Testis (tissue), 2 donors: ENCODE results near the gene ADNP2.

Experiments used
- POLR2A ChIP-seq: fragments of 450-650 bp; IDR thresholded peaks from one replicate; pipeline ENCODE4 v1.6.1; 2017; ENCODE audit warnings: antibody characterized with exemption, mild to moderate bottlenecking, moderate library complexity
- TF ChIP-seq, protein P1 (sequence below), 3 experiments: fragments of 450-650 bp in 2 of 3; fragments of 200-600 bp in 1 of 3; sonication (generic) in 1 of 3; IDR thresholded peaks; one replicate each; pipeline ENCODE4 v1.5.1; 2016 to 2019; ENCODE audit warnings: antibody characterized with exemption in 3 of 3, mild to moderate bottlenecking in 2 of 3, moderate library complexity in 1 of 3

DNA sequence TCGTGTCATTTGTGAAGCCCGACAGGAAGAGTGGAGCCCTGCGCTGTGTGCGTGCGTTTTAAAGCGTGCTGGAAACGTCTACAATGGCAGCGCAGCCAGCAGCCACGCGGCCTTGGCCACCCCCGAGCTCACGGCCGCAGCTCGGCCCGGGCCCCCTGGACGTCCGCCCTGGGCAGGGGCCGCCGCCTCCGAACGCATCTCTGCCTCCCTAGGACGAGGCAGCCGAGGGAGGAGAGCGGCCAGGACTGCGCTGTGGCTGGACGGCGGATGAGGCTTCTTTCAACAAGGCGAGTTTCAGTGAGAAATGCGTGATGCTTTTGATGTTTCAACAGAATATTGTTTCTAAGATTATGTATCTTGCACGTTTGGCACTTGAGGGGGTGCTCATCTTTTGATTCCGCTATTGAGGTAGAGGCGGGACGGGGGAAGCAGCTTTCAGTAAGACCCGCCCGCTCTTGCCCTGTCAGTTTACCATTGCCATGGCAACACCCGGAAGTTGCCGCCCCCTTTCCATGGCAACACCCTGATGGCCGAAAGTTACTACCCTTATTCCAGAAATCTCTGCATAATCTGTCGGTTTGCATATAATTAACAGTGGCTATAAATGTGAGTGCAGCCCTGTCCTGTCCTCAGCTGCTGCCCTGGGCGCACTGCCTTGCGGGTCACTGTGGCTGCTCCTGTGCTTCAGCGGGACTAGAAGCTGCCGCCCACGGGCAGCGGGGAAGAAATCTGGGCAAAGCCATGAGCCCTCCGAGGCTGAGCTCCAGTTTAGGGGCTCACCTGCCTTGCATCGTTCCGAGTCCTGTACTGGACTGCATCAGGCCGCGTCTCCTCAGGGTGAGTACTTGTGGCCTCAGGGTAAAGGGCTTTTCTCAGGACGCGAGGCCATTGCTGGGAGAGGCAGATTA lies 38.6 kb downstream of the ADNP2 start:
- TF ChIP-seq, protein P1, sequence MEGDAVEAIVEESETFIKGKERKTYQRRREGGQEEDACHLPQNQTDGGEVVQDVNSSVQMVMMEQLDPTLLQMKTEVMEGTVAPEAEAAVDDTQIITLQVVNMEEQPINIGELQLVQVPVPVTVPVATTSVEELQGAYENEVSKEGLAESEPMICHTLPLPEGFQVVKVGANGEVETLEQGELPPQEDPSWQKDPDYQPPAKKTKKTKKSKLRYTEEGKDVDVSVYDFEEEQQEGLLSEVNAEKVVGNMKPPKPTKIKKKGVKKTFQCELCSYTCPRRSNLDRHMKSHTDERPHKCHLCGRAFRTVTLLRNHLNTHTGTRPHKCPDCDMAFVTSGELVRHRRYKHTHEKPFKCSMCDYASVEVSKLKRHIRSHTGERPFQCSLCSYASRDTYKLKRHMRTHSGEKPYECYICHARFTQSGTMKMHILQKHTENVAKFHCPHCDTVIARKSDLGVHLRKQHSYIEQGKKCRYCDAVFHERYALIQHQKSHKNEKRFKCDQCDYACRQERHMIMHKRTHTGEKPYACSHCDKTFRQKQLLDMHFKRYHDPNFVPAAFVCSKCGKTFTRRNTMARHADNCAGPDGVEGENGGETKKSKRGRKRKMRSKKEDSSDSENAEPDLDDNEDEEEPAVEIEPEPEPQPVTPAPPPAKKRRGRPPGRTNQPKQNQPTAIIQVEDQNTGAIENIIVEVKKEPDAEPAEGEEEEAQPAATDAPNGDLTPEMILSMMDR (IDR thresholded peaks at IDR 0.05) = no peak
- no peak for TF ChIP-seq POLR2A
